DOHH2 (cell line): ENCODE results near the gene MPDZ.

Experiments
- EZH2phosphoT487 ChIP-seq: fragments of 200-600 bp; sonication (generic); IDR thresholded peaks from 2 replicates; pipeline ENCODE4 v1.6.1; 2017; ENCODE audit warnings: borderline replicate concordance, mild to moderate bottlenecking, antibody characterized with exemption, low read length, moderate library complexity, mixed read lengths
- TF ChIP-seq, protein P1 (sequence below): fragments of 200-600 bp; sonication (generic); IDR thresholded peaks from one replicate; pipeline ENCODE4 v1.5.1; 2014; ENCODE audit warnings: antibody characterized with exemption, mild to moderate bottlenecking, low read depth, low read length; ENCODE audit not compliant: poor library complexity, severe bottlenecking

- TF ChIP-seq, protein P1, sequence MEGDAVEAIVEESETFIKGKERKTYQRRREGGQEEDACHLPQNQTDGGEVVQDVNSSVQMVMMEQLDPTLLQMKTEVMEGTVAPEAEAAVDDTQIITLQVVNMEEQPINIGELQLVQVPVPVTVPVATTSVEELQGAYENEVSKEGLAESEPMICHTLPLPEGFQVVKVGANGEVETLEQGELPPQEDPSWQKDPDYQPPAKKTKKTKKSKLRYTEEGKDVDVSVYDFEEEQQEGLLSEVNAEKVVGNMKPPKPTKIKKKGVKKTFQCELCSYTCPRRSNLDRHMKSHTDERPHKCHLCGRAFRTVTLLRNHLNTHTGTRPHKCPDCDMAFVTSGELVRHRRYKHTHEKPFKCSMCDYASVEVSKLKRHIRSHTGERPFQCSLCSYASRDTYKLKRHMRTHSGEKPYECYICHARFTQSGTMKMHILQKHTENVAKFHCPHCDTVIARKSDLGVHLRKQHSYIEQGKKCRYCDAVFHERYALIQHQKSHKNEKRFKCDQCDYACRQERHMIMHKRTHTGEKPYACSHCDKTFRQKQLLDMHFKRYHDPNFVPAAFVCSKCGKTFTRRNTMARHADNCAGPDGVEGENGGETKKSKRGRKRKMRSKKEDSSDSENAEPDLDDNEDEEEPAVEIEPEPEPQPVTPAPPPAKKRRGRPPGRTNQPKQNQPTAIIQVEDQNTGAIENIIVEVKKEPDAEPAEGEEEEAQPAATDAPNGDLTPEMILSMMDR = no peak
- no peak for TF ChIP-seq EZH2phosphoT487
Measured at GRCh38 chr9:13266167-13266566, 13.3 kb downstream of the MPDZ start.
